Neural cell (in vitro differentiated cells): ENCODE data around the gene IL15RA.

Source experiments
- CTCF ChIP-seq: fragments of 450-650 bp; IDR thresholded peaks from 2 replicates; pipeline ENCODE4 v1.5.1; 2014; ENCODE audit warnings: antibody characterized with exemption, mild to moderate bottlenecking, moderate library complexity; ENCODE audit not compliant: poor library complexity, severe bottlenecking
- MXI1 ChIP-seq: fragments of 450-650 bp; conservative IDR thresholded peaks from 2 replicates; pipeline ENCODE4 v1.6.1; 2014; ENCODE audit warnings: antibody characterized with exemption, mild to moderate bottlenecking; ENCODE audit not compliant: poor library complexity, severe bottlenecking
- POLR2AphosphoS5 ChIP-seq: IDR thresholded peaks from 2 replicates; pipeline ENCODE4 v1.6.1; 2012
- TAF1 ChIP-seq: IDR thresholded peaks from 2 replicates; pipeline ENCODE4 v1.6.1; 2012; ENCODE audit warnings: low read depth

GRCh38 chr10:5981529-5981928, 4.2 kb upstream of the IL15RA start:
- TF ChIP-seq CTCF (no peak), TAF1 (no peak), POLR2AphosphoS5 (no peak), MXI1 (no peak)
